H1 (cell line): ENCODE data around the gene RETREG1. TPM values are rescaled to one million over a fixed set of nuclear protein-coding genes. Genes with fewer than 3 reads are reported as not detected.

ENCODE experiments used
- CTCF ChIA-PET: fragments of 300-600 bp; sonication (Branson Sonifier 250); formaldehyde crosslinking; loops from one replicate; lab custom pipeline; 2021; ENCODE audit not compliant: partially characterized antibody; lab: Charles Lee
- POLR2A ChIA-PET: fragments of 300-600 bp; sonication (Branson Sonifier 250); formaldehyde crosslinking; loops from one replicate; lab custom pipeline; 2021; ENCODE audit warnings: inconsistent platforms; ENCODE audit not compliant: partially characterized antibody; lab: Charles Lee
- DNase-seq, 2 experiments: peaks; one replicate each; pipeline versions ENCODE4 v3.0.0 to v3.0.0-alpha.2; 2010 to 2022; ENCODE audit warnings: low spot score in 2 of 2, low read depth in 1 of 2, mixed read lengths in 1 of 2
- FAIRE-seq: peaks from 2 replicates; lab custom pipeline; 2011; peaks lifted over from hg19 to GRCh38; lab: Jason Lieb, UNC
- H2AFZ ChIP-seq: 2 replicates; pipeline ENCODE4 v1.8.1; 2012; ENCODE audit warnings: low read length, inconsistent platforms
- H2AK5ac ChIP-seq: 2 replicates; pipeline ENCODE4 v1.6.1; 2013; ENCODE audit warnings: low read depth, low read length
- H2BK120ac ChIP-seq: replicated peaks from 2 replicates; pipeline ENCODE3; 2013; ENCODE audit warnings: low read depth, low read length, inconsistent platforms
- H2BK12ac ChIP-seq: 2 replicates; pipeline ENCODE4 v1.6.1; 2013; ENCODE audit warnings: low read depth, low read length
- H2BK15ac ChIP-seq: 2 replicates; pipeline ENCODE4 v1.6.1; 2013; ENCODE audit warnings: low read length
- H2BK20ac ChIP-seq: 2 replicates; pipeline ENCODE4 v1.6.1; 2013; ENCODE audit warnings: low read length
- H2BK5ac ChIP-seq: 2 replicates; pipeline ENCODE4 v1.6.1; 2013; ENCODE audit warnings: low read depth, low read length
- H3K14ac ChIP-seq: 2 replicates; pipeline ENCODE4 v1.6.1; 2013; ENCODE audit warnings: inconsistent platforms; ENCODE audit not compliant: insufficient read length
- H3K18ac ChIP-seq: 2 replicates; pipeline ENCODE4 v1.6.1; 2013; ENCODE audit warnings: low read length; ENCODE audit errors: extremely low read depth
- H3K23ac ChIP-seq: 2 replicates; pipeline ENCODE4 v1.6.1; 2013; ENCODE audit warnings: inconsistent platforms; ENCODE audit not compliant: insufficient read length
- H3K23me2 ChIP-seq: 2 replicates; pipeline ENCODE4 v1.6.1; 2013; ENCODE audit warnings: low read depth, low read length
- H3K27ac ChIP-seq: 2 replicates; pipeline ENCODE4 v1.6.1; 2011; ENCODE audit warnings: low read depth, low read length, inconsistent platforms
- H3K27me3 ChIP-seq, 4 experiments: replicated peaks in 1 of 4; 1 replicate in 1 of 4; 2 replicates in 3 of 4; pipeline versions ENCODE4 v1.6.1 to v1.8.1; 2011 to 2013; ENCODE audit warnings: low read length in 3 of 4, mild to moderate bottlenecking in 3 of 4, inconsistent platforms in 2 of 4, mixed read lengths in 2 of 4, moderate library complexity in 1 of 4; ENCODE audit not compliant: control insufficient read depth in 3 of 4, insufficient read depth in 3 of 4; ENCODE audit errors: extremely low read depth in 1 of 4
- H3K36me3 ChIP-seq, 4 experiments: 2 replicates each; pipeline versions ENCODE4 v1.6.1 to v1.8.1; 2011 to 2013; ENCODE audit warnings: mild to moderate bottlenecking in 4 of 4, low read length in 3 of 4, moderate library complexity in 2 of 4, control low read depth in 1 of 4, inconsistent platforms in 1 of 4; ENCODE audit not compliant: insufficient read depth in 4 of 4, control insufficient read depth in 2 of 4
- H3K4ac ChIP-seq: replicated peaks from 2 replicates; pipeline ENCODE3; 2013; ENCODE audit warnings: low read length, low read depth, mixed read lengths, inconsistent platforms; ENCODE audit not compliant: insufficient read length
- H3K4me1 ChIP-seq, 4 experiments: replicated peaks in 1 of 4; 1 replicate in 1 of 4; 2 replicates in 3 of 4; pipeline versions ENCODE4 v1.6.1 to v1.8.1; 2011 to 2013; ENCODE audit warnings: low read length in 3 of 4, inconsistent platforms in 2 of 4, mixed read lengths in 1 of 4; ENCODE audit not compliant: insufficient read depth in 4 of 4, control insufficient read depth in 3 of 4
- H3K4me2 ChIP-seq, 2 experiments: 2 replicates each; pipeline versions ENCODE4 v1.6.1 to v1.8.1; 2011 to 2013; ENCODE audit warnings: low read depth in 2 of 2, low read length in 2 of 2, control low read depth in 1 of 2, inconsistent platforms in 1 of 2, mild to moderate bottlenecking in 1 of 2; ENCODE audit not compliant: insufficient read depth in 1 of 2
- H3K4me3 ChIP-seq, 4 experiments: fragments of 200-600, 300-600 bp in 1 of 4; sonication (generic), shearing (Covaris generic), sonication (Bioruptor Twin) in 1 of 4; 2 replicates each; pipeline versions ENCODE4 v1.5.1 to v1.8.1; 2011 to 2016; ENCODE audit warnings: low read length in 4 of 4, low read depth in 3 of 4, control low read depth in 2 of 4, inconsistent platforms in 2 of 4, mild to moderate bottlenecking in 2 of 4, mixed read lengths in 1 of 4, moderate library complexity in 1 of 4; ENCODE audit not compliant: insufficient read depth in 2 of 4; ENCODE audit errors: extremely low read depth in 1 of 4
- H3K56ac ChIP-seq: replicated peaks from 2 replicates; pipeline ENCODE3; 2013; ENCODE audit warnings: low read depth, mild to moderate bottlenecking, mixed read lengths, low read length, inconsistent platforms; ENCODE audit not compliant: insufficient read length
- H3K79me1 ChIP-seq: 2 replicates; pipeline ENCODE4 v1.6.1; 2013; ENCODE audit warnings: low read depth, low read length, control low read depth
- H3K79me2 ChIP-seq, 2 experiments: 2 replicates each; pipeline versions ENCODE4 v1.6.1 to v1.8.1; 2012 to 2013; ENCODE audit warnings: low read length in 2 of 2, mild to moderate bottlenecking in 2 of 2, inconsistent platforms in 1 of 2; ENCODE audit not compliant: insufficient read depth in 2 of 2, control insufficient read depth in 1 of 2
- H3K9ac ChIP-seq, 4 experiments: replicated peaks in 1 of 4; 1 replicate in 1 of 4; 2 replicates in 3 of 4; pipeline versions ENCODE4 v1.6.1 to v1.8.1; 2011 to 2013; ENCODE audit warnings: low read depth in 3 of 4, low read length in 3 of 4, control low read depth in 2 of 4, mild to moderate bottlenecking in 2 of 4, moderate library complexity in 2 of 4, inconsistent platforms in 1 of 4; ENCODE audit errors: extremely low read depth in 1 of 4
- H3K9me3 ChIP-seq, 2 experiments: 2 replicates each; pipeline versions ENCODE4 v1.6.1 to v1.8.1; 2012 to 2013; ENCODE audit warnings: mild to moderate bottlenecking in 2 of 2, moderate library complexity in 2 of 2, control low read depth in 1 of 2, inconsistent platforms in 1 of 2, low read depth in 1 of 2, low read length in 1 of 2, mixed read lengths in 1 of 2; ENCODE audit not compliant: insufficient read depth in 2 of 2
- H4K20me1 ChIP-seq, 2 experiments: replicated peaks in 1 of 2; 2 replicates each; pipeline versions ENCODE3 to v1.8.1; 2011 to 2013; ENCODE audit warnings: inconsistent platforms in 2 of 2, low read length in 2 of 2, mild to moderate bottlenecking in 1 of 2; ENCODE audit not compliant: insufficient read depth in 2 of 2, control insufficient read depth in 1 of 2
- H4K5ac ChIP-seq: 2 replicates; pipeline ENCODE4 v1.6.1; 2013; ENCODE audit warnings: low read length, low read depth, mixed read lengths, inconsistent platforms; ENCODE audit not compliant: insufficient read length
- H4K8ac ChIP-seq: 2 replicates; pipeline ENCODE4 v1.8.0; 2013; ENCODE audit warnings: mild to moderate bottlenecking, moderate library complexity, low read length, inconsistent platforms; ENCODE audit not compliant: insufficient read depth; ENCODE audit errors: extremely low read depth
- H4K91ac ChIP-seq: replicated peaks from 2 replicates; pipeline ENCODE3; 2013; ENCODE audit warnings: low read length, mixed read lengths, inconsistent platforms; ENCODE audit not compliant: insufficient read length
- CBX8 ChIP-seq: fragments of 300-800, 300-1000 bp; sonication (generic); IDR thresholded peaks from 2 replicates; pipeline ENCODE4 v1.7.1; 2016; ENCODE audit warnings: low read depth, low read length, borderline replicate concordance
- CHD1 ChIP-seq: IDR thresholded peaks from 2 replicates; pipeline ENCODE4 v1.6.1; 2012; ENCODE audit warnings: low read depth, low read length, improper control_type of control experiment
- CHD2 ChIP-seq: IDR thresholded peaks from 2 replicates; pipeline ENCODE4 v1.6.1; 2012; ENCODE audit warnings: low read length, improper control_type of control experiment
- E2F6 ChIP-seq: IDR thresholded peaks from 2 replicates; pipeline ENCODE4 v1.6.1; 2012; ENCODE audit warnings: inconsistent platforms
- FOSL1 ChIP-seq: IDR thresholded peaks from 2 replicates; pipeline ENCODE4 v1.6.1; 2011; ENCODE audit warnings: mild to moderate bottlenecking, low read depth, low read length, moderate library complexity; ENCODE audit not compliant: insufficient read depth
- GTF2F1 ChIP-seq: IDR thresholded peaks from 2 replicates; pipeline ENCODE4 v1.6.1; 2012; ENCODE audit warnings: low read depth, low read length, improper control_type of control experiment, borderline replicate concordance
- KDM1A ChIP-seq: fragments of 200-600, 300-600 bp; sonication (generic); IDR thresholded peaks from 2 replicates; pipeline ENCODE4 v1.7.1; 2016; ENCODE audit warnings: mild to moderate bottlenecking, low read length, borderline replicate concordance
- KDM4A ChIP-seq: IDR thresholded peaks from one replicate; pipeline ENCODE4 v1.7.1; 2012; ENCODE audit warnings: low read depth, mild to moderate bottlenecking, moderate library complexity, low read length, inconsistent platforms; ENCODE audit not compliant: severe bottlenecking
- KDM5A ChIP-seq: fragments of 200-600 bp; IDR thresholded peaks from 2 replicates; pipeline ENCODE4 v1.7.1; 2012; ENCODE audit warnings: mild to moderate bottlenecking, low read length, inconsistent platforms, mixed read lengths
- POLR2A ChIP-seq, 2 experiments: IDR thresholded peaks; 1 replicate in 1 of 2; 2 replicates in 1 of 2; pipeline ENCODE4 v1.6.1; 2011; ENCODE audit warnings: low read depth in 2 of 2, low read length in 2 of 2, mild to moderate bottlenecking in 2 of 2; ENCODE audit errors: control extremely low read depth in 1 of 2
- RAD21 ChIP-seq, 2 experiments: IDR thresholded peaks in 1 of 2; conservative IDR thresholded peaks in 1 of 2; 2 replicates each; pipeline ENCODE4 v1.6.1; 2011; ENCODE audit warnings: low read depth in 2 of 2, low read length in 2 of 2, improper control_type of control experiment in 1 of 2, inconsistent platforms in 1 of 2, mild to moderate bottlenecking in 1 of 2, moderate library complexity in 1 of 2
- SP2 ChIP-seq: IDR thresholded peaks from 2 replicates; pipeline ENCODE4 v1.6.1; 2012; ENCODE audit warnings: mild to moderate bottlenecking, low read length, inconsistent platforms
- SRF ChIP-seq: IDR thresholded peaks from 2 replicates; pipeline ENCODE4 v1.6.1; 2011; ENCODE audit warnings: mild to moderate bottlenecking, low read depth, low read length, moderate library complexity
- polyA plus RNA-seq, 7 experiments: library from polyadenylated mRNA; depleted of rRNA in 3 of 7; stranded (reverse) in 5 of 7; unstranded in 2 of 7; fragments of >200 nt in 5 of 7; fragments of 200-250 nt in 2 of 7; gene quantifications; 1 replicate in 5 of 7; 2 replicates in 1 of 7; 4 replicates in 1 of 7; pipeline versions ENCODE4 v1.2.1 to v1.2.3, GENCODE V29; 2011 to 2013; ENCODE audit warnings: missing spikeins in 2 of 7, mixed read lengths in 2 of 7
- total RNA-seq: library from RNA; stranded (reverse); fragmentation: NEBNext Ultra II Directional; extraction: Animal tissue kit (Norgen Biotek cat#: 25700); gene quantifications from 2 replicates; pipeline ENCODE4 v1.2.1, GENCODE V29; 2021
- TF ChIP-seq, protein P1 (sequence below): IDR thresholded peaks from 2 replicates; pipeline ENCODE4 v1.6.1; 2012; ENCODE audit warnings: low read length, inconsistent platforms

RETREG1 gene
- total and polyA plus RNA-seq, 2 of the 8 experiments (the other 6 are each of a cell fraction or from before 2014, with no cell fraction given) = 0.62 to 1.9 TPM

GRCh38 chr5:16485656-16486055 is 131.1 kb downstream of the RETREG1 start:
- Histone ChIP-seq H3K14ac (no peak overlapping the region), H3K18ac (no peak overlapping the region), H2AFZ (no peak overlapping the region), H2BK15ac (no peak overlapping the region), H4K91ac (no peak overlapping the region), H4K5ac (no peak overlapping the region), H2BK20ac (no peak overlapping the region), H3K79me1 (no peaks in the 10 kb centered on the region), H3K4me3 (no peak overlapping the region), H4K8ac (no peak overlapping the region), H3K56ac (no peak overlapping the region), H4K20me1 (no peaks in the 10 kb centered on the region), H2AK5ac (no peak overlapping the region), H3K79me2 (no peaks in the 10 kb centered on the region), H3K27me3 (no peaks in the 10 kb centered on the region), H3K27ac (no peak overlapping the region), H3K4me2 (no peak overlapping the region), H3K9me3 (no peaks in the 10 kb centered on the region), H2BK120ac (no peak overlapping the region), H3K4ac (no peak overlapping the region), H2BK12ac (no peak overlapping the region), H3K23me2 (no peaks in the 10 kb centered on the region), H3K4me1 (no peaks in the 10 kb centered on the region), H3K23ac (no peak overlapping the region), H2BK5ac (no peak overlapping the region), H3K9ac (no peak overlapping the region), H3K36me3 (no peaks in the 10 kb centered on the region)
- DNase-seq (no peak), FAIRE-seq (no peak)
- ChIA-PET POLR2A (no interaction called here), CTCF (interaction anchor here (9.7 kb wide), 1 partner anchor 63 kb away, joined by 155 read pairs; no protein-coding TSS in a partner anchor)
- TF ChIP-seq KDM1A = no peak
- TF ChIP-seq FOSL1 = no peak
- no peak for TF ChIP-seq POLR2A (IDR thresholded peaks at IDR 0.05; ENCODE audit: control extremely low read depth in 1 of 2, low read depth in 2 of 2, low read length in 2 of 2)
- TF ChIP-seq SP2 = no peak
- TF ChIP-seq GTF2F1 = no peak
- TF ChIP-seq, protein P1, sequence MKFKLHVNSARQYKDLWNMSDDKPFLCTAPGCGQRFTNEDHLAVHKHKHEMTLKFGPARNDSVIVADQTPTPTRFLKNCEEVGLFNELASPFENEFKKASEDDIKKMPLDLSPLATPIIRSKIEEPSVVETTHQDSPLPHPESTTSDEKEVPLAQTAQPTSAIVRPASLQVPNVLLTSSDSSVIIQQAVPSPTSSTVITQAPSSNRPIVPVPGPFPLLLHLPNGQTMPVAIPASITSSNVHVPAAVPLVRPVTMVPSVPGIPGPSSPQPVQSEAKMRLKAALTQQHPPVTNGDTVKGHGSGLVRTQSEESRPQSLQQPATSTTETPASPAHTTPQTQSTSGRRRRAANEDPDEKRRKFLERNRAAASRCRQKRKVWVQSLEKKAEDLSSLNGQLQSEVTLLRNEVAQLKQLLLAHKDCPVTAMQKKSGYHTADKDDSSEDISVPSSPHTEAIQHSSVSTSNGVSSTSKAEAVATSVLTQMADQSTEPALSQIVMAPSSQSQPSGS = no peak
- no peak for TF ChIP-seq E2F6
- TF ChIP-seq CHD2 = no peak
- TF ChIP-seq KDM5A = no peak
- TF ChIP-seq KDM4A = no peak
- TF ChIP-seq RAD21 (IDR thresholded peaks at IDR 0.05 in 1 of 2, conservative IDR thresholded peaks at IDR 0.05 in 1 of 2; ENCODE audit: low read depth in 2 of 2, low read length in 2 of 2) = no peak
- TF ChIP-seq CHD1 = no peak
- no peak for TF ChIP-seq SRF
- TF ChIP-seq CBX8 = no peak
